ENCODE results near the gene EIF2S1. TPM values are rescaled to one million over a fixed set of nuclear protein-coding genes. Genes with fewer than 3 reads are reported as not detected.
"Not testable (repeated sequence)": the region's sequence is repeated elsewhere in the genome, so short reads cannot be mapped to it uniquely, and the experiment has no call there.

Gene EIF2S1
- total RNA-seq, 4 donors from 2014 or later, result 73.2 to 178 (median 114) TPM

DNA sequence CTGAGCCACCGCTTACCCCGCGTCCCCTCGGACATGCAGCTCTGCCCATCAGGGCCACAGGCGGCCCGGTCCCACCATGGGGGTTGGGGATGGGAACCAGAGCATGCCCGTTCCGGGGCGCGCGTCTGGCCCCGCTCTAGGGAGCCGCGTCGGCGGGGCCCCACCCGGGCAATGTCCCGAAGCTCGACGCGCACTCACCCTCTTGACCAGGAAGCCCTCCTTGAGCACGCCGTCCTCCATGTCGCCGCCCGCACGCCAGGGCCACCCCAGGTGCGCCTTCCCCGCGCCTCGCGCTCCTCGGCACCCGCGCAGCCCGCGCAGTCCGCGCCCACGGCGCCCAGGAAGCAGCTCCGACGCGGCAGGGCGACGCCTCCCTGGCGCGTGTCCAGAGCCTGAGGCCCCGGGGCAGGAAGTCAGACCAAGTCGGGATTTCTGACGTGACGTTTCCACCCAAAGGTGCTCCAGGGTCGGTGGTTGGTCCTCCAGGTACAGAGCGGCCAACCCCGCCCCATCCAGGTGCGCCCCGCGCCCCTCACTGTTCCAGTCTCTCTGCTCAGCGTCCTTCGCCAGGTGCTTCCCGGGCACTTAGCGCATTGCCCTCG is 51.8 kb downstream of the EIF2S1 start, which contains the start of gene PLEK2:
Gene PLEK2 (minus strand): TSS at position 346 of the 602 bp plus-strand sequence. CDS start 106 bp downstream, at position 240.
- Histone ChIP-seq H3K9me3 (no peaks in the 10 kb centered on the region), H3K27me3 (peaks cover 0 to 33% (median 11%) of the 10 kb centered on the region in 4 donors), H3K27ac (replicated peaks in 1 of 4) (no peak within 1 kb of the TSS), H3K4me1 (peaks cover 8 to 10% (median 9%) of the 10 kb centered on the region in 4 donors), H3K4me3 (peak within 1 kb of the TSS; percentile 40 to 57 (median 49)), H3K36me3 (no peaks in the 10 kb centered on the region)
- DNase-seq (ENCODE audit: extremely low spot score), result no peak
- TF ChIP-seq POLR2A (IDR thresholded peaks at IDR 0.05; ENCODE audit: low read depth), result no peak
- no peak for TF ChIP-seq POLR2AphosphoS5 (IDR thresholded peaks at IDR 0.05)
- TF ChIP-seq CTCF (IDR thresholded peaks at IDR 0.05), result no peak
- TF ChIP-seq EP300 (IDR thresholded peaks at IDR 0.05), result no peak
- 13% methylated on average over 12 of the region's 63 CpGs for WGBS
- intact Hi-C loops (cut with DNase I), result no loop called here

DNA sequence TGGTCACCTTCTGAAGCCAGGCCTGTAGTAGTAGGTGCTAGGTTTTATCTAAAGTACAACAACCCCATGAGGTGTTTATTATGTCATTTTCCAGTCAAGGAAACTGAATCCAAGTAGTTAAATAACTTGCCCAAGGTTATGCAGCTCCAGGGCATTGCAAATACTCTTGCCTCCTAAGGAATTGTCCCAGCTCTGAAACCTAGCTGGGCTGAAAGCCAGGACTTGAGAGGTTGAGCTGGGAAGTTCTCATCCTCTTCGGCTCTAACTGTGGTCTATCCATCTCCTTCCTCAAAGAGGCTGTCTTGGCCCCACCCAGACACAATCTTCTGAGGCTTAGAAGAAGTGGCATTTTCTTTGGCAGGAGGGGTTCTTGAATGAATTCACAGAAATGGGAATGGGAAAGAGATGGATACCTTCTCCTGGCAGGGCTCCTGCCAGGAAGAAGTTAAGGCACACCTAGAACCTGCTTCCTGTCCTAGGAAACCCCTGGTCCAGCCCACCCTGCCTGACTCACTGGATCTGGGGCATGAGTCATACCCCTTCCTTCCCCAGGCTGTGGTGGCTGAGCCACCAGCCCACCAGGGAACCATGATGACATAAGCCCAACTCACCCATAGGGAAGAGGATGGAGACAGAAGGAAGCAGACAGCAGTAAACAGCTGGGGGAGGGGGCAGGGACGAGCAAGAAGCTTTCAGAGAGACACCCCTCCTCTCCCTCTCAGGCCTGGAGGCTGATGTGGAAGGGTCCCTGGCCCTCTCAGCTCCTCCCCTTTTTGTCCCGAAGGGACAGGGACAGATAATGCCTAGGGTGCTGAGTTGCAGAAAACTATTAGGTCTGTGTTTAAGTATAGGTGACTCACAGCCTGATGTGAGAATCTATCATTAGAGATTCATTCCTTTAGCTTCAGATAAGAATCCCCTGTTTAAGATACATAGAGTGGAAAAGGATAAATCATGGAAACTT is 54.0 kb downstream of the EIF2S1 start:
- 50% methylated on average over 3 of the region's 3 CpGs for WGBS
- Histone ChIP-seq H3K4me3 (no peak overlapping the region), H3K4me1 (peaks cover 8 to 10% (median 9%) of the 10 kb centered on the region in 4 donors), H3K9me3 (no peaks in the 10 kb centered on the region), H3K36me3 (no peaks in the 10 kb centered on the region), H3K27me3 (peaks cover 0 to 38% (median 11%) of the 10 kb centered on the region in 4 donors), H3K27ac (replicated peaks in 1 of 4) (no peak overlapping the region)
- DNase-seq (ENCODE audit: extremely low spot score), result no peak
- TF ChIP-seq EP300 (IDR thresholded peaks at IDR 0.05), result no peak
- no peak for TF ChIP-seq CTCF (IDR thresholded peaks at IDR 0.05)
- TF ChIP-seq POLR2A (IDR thresholded peaks at IDR 0.05; ENCODE audit: low read depth), result no peak
- no peak for TF ChIP-seq POLR2AphosphoS5 (IDR thresholded peaks at IDR 0.05)
- intact Hi-C loops (cut with DNase I), result no loop called here

DNA sequence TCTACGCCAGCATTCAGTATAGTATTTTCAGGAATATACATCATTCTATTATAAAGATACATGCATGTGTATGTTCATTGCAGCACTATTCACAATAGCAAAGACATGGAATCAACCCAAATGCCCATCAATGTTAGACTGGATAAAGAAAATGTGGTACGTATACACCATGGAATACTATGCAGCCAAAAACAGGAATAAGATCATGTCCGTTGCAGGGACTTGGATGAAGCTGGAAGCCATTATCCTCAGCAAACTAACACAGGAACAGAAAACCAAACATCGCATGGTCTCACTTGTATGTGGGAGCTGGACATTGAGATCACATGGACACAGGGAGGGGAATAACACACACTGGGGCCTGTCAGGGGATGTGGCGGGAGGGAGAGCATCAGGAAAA is 55.5 kb downstream of the EIF2S1 start:
- WGBS, result 90% methylated on average over 5 of the region's 5 CpGs
- H3K9me3 ChIP-seq; H3K27ac ChIP-seq (replicated peaks in 1 of 4); intact Hi-C loops (cut with DNase I); DNase-seq (ENCODE audit: extremely low spot score); H3K4me1 ChIP-seq; H3K4me3 ChIP-seq; H3K36me3 ChIP-seq: not testable (repeated sequence)
- peaks cover 0 to 34% (median 11%) of the 10 kb centered on the region in 4 donors for H3K27me3 ChIP-seq

- no peak for TF ChIP-seq EP300 (IDR thresholded peaks at IDR 0.05)
- TF ChIP-seq CTCF (IDR thresholded peaks at IDR 0.05), result no peak
- no peak for TF ChIP-seq POLR2A (IDR thresholded peaks at IDR 0.05; ENCODE audit: low read depth)
- TF ChIP-seq POLR2AphosphoS5 (IDR thresholded peaks at IDR 0.05), result no peak
- Histone ChIP-seq H3K27ac (replicated peaks in 1 of 4) (no peak overlapping the region), H3K36me3 (no peaks in the 10 kb centered on the region), H3K27me3 (peaks cover 0 to 29% (median 11%) of the 10 kb centered on the region in 4 donors), H3K4me1 (peaks cover 8 to 10% (median 9%) of the 10 kb centered on the region in 4 donors), H3K9me3 (no peaks in the 10 kb centered on the region), H3K4me3 (no peak overlapping the region)
- WGBS, result 72% methylated on average over 8 of the region's 8 CpGs
- intact Hi-C loops (cut with DNase I), result no loop called here
- DNase-seq (ENCODE audit: extremely low spot score), result no peak
These were observed 56.0 kb downstream of the EIF2S1 start for GRCh38 chr14:67416085-67416484.

DNA sequence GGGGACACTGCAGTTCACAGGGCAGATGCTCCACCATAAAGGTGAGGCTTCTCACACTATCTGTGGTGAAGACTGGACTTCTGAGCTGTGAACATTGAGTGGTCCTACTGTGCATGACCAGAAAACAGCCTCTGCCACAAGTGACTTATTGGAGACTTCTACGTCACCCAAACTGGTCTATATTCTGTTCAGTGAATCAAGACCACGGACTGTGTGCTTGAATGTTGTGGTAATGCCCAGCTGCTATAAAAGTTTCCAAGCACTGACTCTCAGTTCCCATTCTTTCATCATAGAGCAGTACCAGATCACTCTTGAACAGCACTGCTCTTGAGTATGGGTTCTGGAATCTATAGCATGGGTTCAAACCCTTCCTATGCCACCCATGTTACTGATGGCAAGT is 56.7 kb downstream of the EIF2S1 start:
- whole genome bisulfite sequencing, result 79% methylated on average over 2 of the region's 2 CpGs
- Histone ChIP-seq H3K27ac (replicated peaks in 1 of 4) (no peak overlapping the region), H3K9me3 (no peaks in the 10 kb centered on the region), H3K4me3 (no peak overlapping the region), H3K4me1 (peaks cover 4 to 6% (median 5%) of the 10 kb centered on the region in 4 donors), H3K27me3 (peaks cover 0 to 22% (median 7%) of the 10 kb centered on the region in 4 donors), H3K36me3 (no peaks in the 10 kb centered on the region)
- DNase-seq (ENCODE audit: extremely low spot score), result no peak
- TF ChIP-seq POLR2AphosphoS5 (IDR thresholded peaks at IDR 0.05) (no peak), EP300 (IDR thresholded peaks at IDR 0.05) (no peak), CTCF (IDR thresholded peaks at IDR 0.05) (no peak), POLR2A (IDR thresholded peaks at IDR 0.05; ENCODE audit: low read depth) (no peak)
- intact Hi-C loops (cut with DNase I), result no loop called here

Measured in esophagus muscularis mucosa (tissue), 4 donors.